ENCODE results near the gene MERTK.

DNA sequence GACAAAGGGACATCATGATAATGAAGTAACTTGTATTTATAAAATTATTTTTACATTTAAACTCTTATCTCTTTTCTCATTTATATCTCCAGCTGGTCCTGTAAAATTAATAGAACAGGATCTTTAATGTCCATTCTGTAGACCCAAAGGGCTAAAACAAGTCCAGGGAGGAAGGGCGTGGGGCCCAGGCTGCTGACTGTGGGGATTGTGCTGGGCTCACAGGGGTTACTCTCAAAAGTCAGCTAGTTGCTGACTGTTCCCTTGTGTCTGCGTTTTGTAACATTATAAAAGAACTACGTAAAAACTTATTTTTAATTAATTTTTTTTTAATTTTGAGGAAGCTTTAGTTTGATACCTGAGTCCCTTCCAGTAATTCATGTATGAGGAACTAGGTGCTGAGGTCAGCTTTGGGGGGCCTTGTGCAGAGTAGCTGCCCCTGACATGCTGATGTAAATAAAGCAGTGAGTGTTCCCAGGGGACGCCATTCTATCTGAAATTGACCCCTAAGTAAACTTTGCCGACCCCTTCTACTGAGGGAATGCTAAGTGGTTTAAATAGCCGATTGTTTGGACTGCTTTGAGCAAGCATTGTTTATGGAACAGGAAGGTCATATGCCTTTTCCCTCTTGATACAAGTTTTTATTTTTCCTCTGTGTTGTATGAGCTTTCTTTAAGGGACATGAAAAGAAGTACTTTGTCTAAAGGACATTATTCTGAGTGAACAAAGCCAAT is 56.4 kb downstream of the MERTK start:
- TF ChIP-seq CTCF (IDR thresholded peaks at IDR 0.05) (no peak), POLR2A (IDR thresholded peaks at IDR 0.05) (no peak)
